Measurements from ENCODE around the gene ARHGAP6.

ARHGAP6 gene

GRCh38 chrX:11305641-11306040, 360.1 kb downstream of the ARHGAP6 start:
- no peak for DNase-seq (ENCODE audit: low spot score)

GRCh38 chrX:11304829-11305228, 360.9 kb downstream of the ARHGAP6 start:
- no peak for DNase-seq (ENCODE audit: low spot score)

GRCh38 chrX:11298600-11298999, 367.1 kb downstream of the ARHGAP6 start:
- DNase-seq (ENCODE audit: low spot score) = no peak

- DNase-seq (ENCODE audit: low spot score) = no peak
Observed at GRCh38 chrX:11296051-11296450, 369.7 kb downstream of the ARHGAP6 start.

GRCh38 chrX:11293113-11293512, 372.6 kb downstream of the ARHGAP6 start, which contains the start of gene AMELX:
Gene AMELX, plus strand, starts transcription at chrX:11293413. Its CDS starts 1,376 bp downstream, at chrX:11294789.
- no peak for DNase-seq (ENCODE audit: low spot score)

GRCh38 chrX:11290416-11291102, 375.2 kb downstream of the ARHGAP6 start:
- no peak for DNase-seq (ENCODE audit: low spot score)

GRCh38 chrX:11287505-11287904, 378.2 kb downstream of the ARHGAP6 start:
- no peak for DNase-seq (ENCODE audit: low spot score)

- DNase-seq (ENCODE audit: low spot score) = no peak
Observed at GRCh38 chrX:11285651-11286050, 380.1 kb downstream of the ARHGAP6 start.

GRCh38 chrX:11282043-11282442, 383.7 kb downstream of the ARHGAP6 start:
- DNase-seq (ENCODE audit: low spot score) = no peak

- no peak for DNase-seq (ENCODE audit: low spot score)
Observed at GRCh38 chrX:11273544-11273943, 392.2 kb downstream of the ARHGAP6 start.

GRCh38 chrX:11272863-11273262, 392.9 kb downstream of the ARHGAP6 start:
- no peak for DNase-seq (ENCODE audit: low spot score)

- no peak for DNase-seq (ENCODE audit: low spot score)
Observed at GRCh38 chrX:11272290-11272689, 393.4 kb downstream of the ARHGAP6 start.

- DNase-seq (ENCODE audit: low spot score) = no peak
Observed at GRCh38 chrX:11269996-11270395, 395.7 kb downstream of the ARHGAP6 start.

- DNase-seq (ENCODE audit: low spot score) = no peak
Observed at GRCh38 chrX:11269006-11269405, 396.7 kb downstream of the ARHGAP6 start.

GRCh38 chrX:11267425-11267824, 398.3 kb downstream of the ARHGAP6 start:
- no peak for DNase-seq (ENCODE audit: low spot score)

GRCh38 chrX:11266573-11267003, 399.1 kb downstream of the ARHGAP6 start:
- no peak for DNase-seq (ENCODE audit: low spot score)

- DNase-seq (ENCODE audit: low spot score) = no peak
Observed at GRCh38 chrX:11265352-11265751, 400.4 kb downstream of the ARHGAP6 start.

- DNase-seq (ENCODE audit: low spot score) = no peak
Observed at GRCh38 chrX:11264925-11265324, 400.8 kb downstream of the ARHGAP6 start.

GRCh38 chrX:11261260-11261659, 404.5 kb downstream of the ARHGAP6 start:
- no peak for DNase-seq (ENCODE audit: low spot score)

- DNase-seq (ENCODE audit: low spot score) = no peak
Observed at GRCh38 chrX:11259437-11259836, 406.3 kb downstream of the ARHGAP6 start.

- DNase-seq (ENCODE audit: low spot score) = no peak
Observed at GRCh38 chrX:11257711-11258110, 408.0 kb downstream of the ARHGAP6 start.

GRCh38 chrX:11257290-11257689, 408.4 kb downstream of the ARHGAP6 start:
- DNase-seq (ENCODE audit: low spot score) = no peak

- no peak for DNase-seq (ENCODE audit: low spot score)
Observed at GRCh38 chrX:11254417-11255109, 411.2 kb downstream of the ARHGAP6 start.

- no peak for DNase-seq (ENCODE audit: low spot score)
Observed at GRCh38 chrX:11244636-11245035, 421.1 kb downstream of the ARHGAP6 start.

Measured in LoVo (cell line).